K562 (cell line): ENCODE results near the gene CAMK2G. TPM values are rescaled to one million over a fixed set of nuclear protein-coding genes. Genes with fewer than 3 reads are reported as not detected.
A peak's percentile ranks its signal among the peaks of the same experiment; 100 is the strongest.

Experiments
- FOSL1 ChIP-seq: fragments of 200-800 bp; sonication (Bioruptor generic); conservative IDR thresholded peaks from 2 replicates; pipeline ENCODE4 v1.6.1; 2016; ENCODE audit warnings: missing genetic modification characterization, missing compliant biosample characterization
- MAZ ChIP-seq, 2 experiments: fragments of 450-650 bp in 1 of 2; sonication (generic) in 1 of 2; formaldehyde crosslinking; IDR thresholded peaks in 1 of 2; conservative IDR thresholded peaks in 1 of 2; 2 replicates each; pipeline versions ENCODE4 v1.4.0 to v1.5.0; 2020; ENCODE audit warnings: mild to moderate bottlenecking in 1 of 2, missing genetic modification reagents in 1 of 2
- OTX1 ChIP-seq: fragments of 450-650 bp; formaldehyde crosslinking; IDR thresholded peaks from 2 replicates; pipeline ENCODE4 v1.4.0; 2022; ENCODE audit warnings: mild to moderate bottlenecking
- RBM14 ChIP-seq: fragments of 200-400 bp; formaldehyde crosslinking; IDR thresholded peaks from 2 replicates; pipeline ENCODE4 v1.6.1; 2018; ENCODE audit warnings: low read depth, mild to moderate bottlenecking, low read length, moderate library complexity, borderline replicate concordance; ENCODE audit not compliant: insufficient read depth
- SMARCA4 ChIP-seq: fragments of 450-650 bp; IDR thresholded peaks from 2 replicates; pipeline ENCODE4 v1.6.1; 2016
- TAF7 ChIP-seq: fragments of 450-650 bp; IDR thresholded peaks from 2 replicates; pipeline ENCODE4 v1.6.1; 2016; ENCODE audit warnings: missing genetic modification characterization, missing compliant biosample characterization
- TAF9B ChIP-seq: fragments of 450-650 bp; IDR thresholded peaks from 2 replicates; pipeline ENCODE4 v1.6.1; 2018; ENCODE audit warnings: mild to moderate bottlenecking; ENCODE audit not compliant: partially characterized antibody
- ZC3H8 ChIP-seq: fragments of 450-650 bp; IDR thresholded peaks from 2 replicates; pipeline ENCODE4 v1.6.1; 2017
- ZNF133 ChIP-seq: fragments of 250-450 bp; sonication (Bioruptor Pico); IDR thresholded peaks from 2 replicates; pipeline ENCODE4 v1.4.0; 2020; ENCODE audit warnings: mild to moderate bottlenecking
- ZNF197 ChIP-seq: fragments of 200-800 bp; sonication (Bioruptor generic); IDR thresholded peaks from 2 replicates; pipeline ENCODE4 v1.6.1; 2016; ENCODE audit warnings: low read depth, missing genetic modification characterization, missing compliant biosample characterization
- ZNF239 ChIP-seq: fragments of 250-450 bp; sonication (Bioruptor Pico); IDR thresholded peaks from 2 replicates; pipeline ENCODE4 v1.4.0; 2020; ENCODE audit warnings: mild to moderate bottlenecking
- ZNF644 ChIP-seq: fragments of 200-800 bp; sonication (Bioruptor generic); IDR thresholded peaks from 2 replicates; pipeline ENCODE4 v1.6.1; 2016; ENCODE audit warnings: low read depth, missing genetic modification characterization, missing compliant biosample characterization
- polyA plus RNA-seq, 8 experiments: library from polyadenylated mRNA; depleted of rRNA in 4 of 8; stranded (reverse) in 5 of 8; unstranded in 3 of 8; fragments of >200 nt; fragmentation: Nextera tagmentation in 2 of 8; fragmentation: Illumina TruSeq in 1 of 8; extraction: Ambion mirVana in 2 of 8; extraction: Trizol in 1 of 8; gene quantifications; 2 replicates each; pipeline versions ENCODE4 v1.2.1 to v1.2.3, GENCODE V29; 2011 to 2014; ENCODE audit warnings: inconsistent platforms in 1 of 8, missing spikeins in 1 of 8
- total RNA-seq, 7 experiments: library from RNA; depleted of rRNA in 6 of 7; stranded (reverse); fragments of >200 nt in 6 of 7; fragmentation: Illumina TruSeq in 2 of 7; extraction: Trizol in 2 of 7; gene quantifications; 2 replicates each; pipeline versions ENCODE4 v1.2.1 to v1.2.3, GENCODE V29; 2011 to 2021; ENCODE audit warnings: low replicate concordance in 1 of 7
- TF ChIP-seq, protein P1 (sequence below): fragments of 250-450 bp; sonication (Bioruptor Pico); IDR thresholded peaks from 2 replicates; pipeline ENCODE4 v1.8.0; 2022; ENCODE audit warnings: moderate library complexity, mild to moderate bottlenecking, inconsistent platforms
- TF ChIP-seq, protein P2 (sequence below): sonication (generic); formaldehyde crosslinking; IDR thresholded peaks from 2 replicates; pipeline ENCODE4 v1.8.1; 2023; ENCODE audit warnings: mild to moderate bottlenecking, missing genetic modification reagents
- TF ChIP-seq, protein P3 (sequence below): sonication (generic); formaldehyde crosslinking; IDR thresholded peaks from 2 replicates; pipeline ENCODE4 v1.8.0; 2022; ENCODE audit warnings: mild to moderate bottlenecking, missing genetic modification reagents
- TF ChIP-seq, protein P4 (sequence below): fragments of 250-450 bp; sonication (Bioruptor Pico); IDR thresholded peaks from 2 replicates; pipeline ENCODE4 v1.4.0; 2020; ENCODE audit warnings: mild to moderate bottlenecking
- TF ChIP-seq, protein P5 (sequence below): fragments of 450-650 bp; formaldehyde crosslinking; IDR thresholded peaks from 2 replicates; pipeline ENCODE4 v1.4.0; 2020; ENCODE audit warnings: mild to moderate bottlenecking, moderate library complexity
- TF ChIP-seq, protein P6 (sequence below), 2 experiments: fragments of 250-450 bp in 1 of 2; fragments of 450-650 bp in 1 of 2; sonication (Bioruptor Pico) in 1 of 2; IDR thresholded peaks; 2 replicates each; pipeline versions ENCODE4 v1.6.1 to v1.8.0; 2016 to 2021; ENCODE audit warnings: mild to moderate bottlenecking in 2 of 2, moderate library complexity in 2 of 2, missing compliant biosample characterization in 1 of 2, missing genetic modification characterization in 1 of 2

CAMK2G gene
- total and polyA plus RNA-seq, 9 of the 15 experiments (the other 6 are each of a cell fraction or from before 2014, with no cell fraction given), result 9.0 to 37.9 (median 32.6) TPM

DNA sequence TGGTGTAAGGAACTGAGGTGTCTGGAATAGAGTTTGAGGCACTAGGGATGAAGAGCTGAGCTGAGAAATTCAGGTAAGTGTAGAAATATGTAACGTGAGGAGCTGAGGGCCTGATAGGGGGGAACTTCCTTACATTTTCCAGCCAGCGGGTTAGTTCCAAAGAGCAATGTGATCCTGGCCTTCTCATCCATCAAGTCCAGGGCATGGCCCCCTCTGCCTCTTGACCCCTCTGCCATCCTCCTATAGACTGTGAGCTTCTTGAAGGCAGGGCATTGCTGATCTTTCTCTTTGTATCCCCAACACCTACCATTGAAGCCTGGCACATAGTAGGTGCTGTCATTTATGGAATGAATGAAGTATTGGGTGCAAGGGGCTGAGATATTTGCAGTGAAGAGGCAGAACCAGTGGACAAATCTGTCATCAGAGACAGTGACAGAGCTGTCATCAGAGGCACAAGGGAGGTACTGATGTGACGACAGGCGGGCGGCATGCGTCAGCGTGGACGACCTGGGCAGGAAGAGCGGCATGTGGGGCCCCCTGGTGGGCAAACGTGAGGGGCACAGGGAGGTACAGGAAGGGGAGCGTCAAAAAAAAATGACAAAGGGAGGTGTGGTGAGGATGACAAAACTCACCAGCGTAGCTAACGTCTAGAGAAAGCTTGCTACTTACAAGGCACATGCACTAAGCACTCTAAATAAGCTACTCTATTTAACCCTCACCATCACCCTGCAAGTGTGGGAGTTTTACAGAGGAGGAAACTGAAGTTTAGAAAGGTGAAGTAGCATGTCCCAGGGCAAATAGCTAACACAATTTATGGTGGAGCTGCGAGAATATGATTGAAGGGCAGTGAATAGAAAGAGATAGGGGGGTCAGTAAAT, 5.2 kb upstream of the CAMK2G start (continued):
- TF ChIP-seq, protein P1, sequence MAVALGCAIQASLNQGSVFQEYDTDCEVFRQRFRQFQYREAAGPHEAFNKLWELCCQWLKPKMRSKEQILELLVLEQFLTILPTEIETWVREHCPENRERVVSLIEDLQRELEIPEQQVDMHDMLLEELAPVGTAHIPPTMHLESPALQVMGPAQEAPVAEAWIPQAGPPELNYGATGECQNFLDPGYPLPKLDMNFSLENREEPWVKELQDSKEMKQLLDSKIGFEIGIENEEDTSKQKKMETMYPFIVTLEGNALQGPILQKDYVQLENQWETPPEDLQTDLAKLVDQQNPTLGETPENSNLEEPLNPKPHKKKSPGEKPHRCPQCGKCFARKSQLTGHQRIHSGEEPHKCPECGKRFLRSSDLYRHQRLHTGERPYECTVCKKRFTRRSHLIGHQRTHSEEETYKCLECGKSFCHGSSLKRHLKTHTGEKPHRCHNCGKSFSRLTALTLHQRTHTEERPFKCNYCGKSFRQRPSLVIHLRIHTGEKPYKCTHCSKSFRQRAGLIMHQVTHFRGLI, result no peak
- TF ChIP-seq ZNF239 (CRISPR knock-in tag) (no peak), TAF7 (tag) (0 out of 2 replicates have a peak, but pooled peaks have one; percentile 5), ZNF133 (CRISPR knock-in tag) (no peak), OTX1 (CRISPR knock-in tag) (0 out of 2 replicates have a peak, but pooled peaks have one; percentile 32), SMARCA4 (peak; percentile 57), ZC3H8 (peak; percentile 70; the same call in 1 of the 2 replicates), FOSL1 (peak; percentile 81), ZNF197 (CRISPR knock-in tag) (no peak), MAZ (CRISPR knock-in tag; conservative IDR thresholded peaks at IDR 0.05 in 1 of 2, IDR thresholded peaks at IDR 0.05 in 1 of 2) (peak; percentile 44 to 77; a peak in 3 of 4 replicates), RBM14 (no peak), ZNF644 (tag) (no peak), TAF9B (no peak)
- TF ChIP-seq, protein P2, sequence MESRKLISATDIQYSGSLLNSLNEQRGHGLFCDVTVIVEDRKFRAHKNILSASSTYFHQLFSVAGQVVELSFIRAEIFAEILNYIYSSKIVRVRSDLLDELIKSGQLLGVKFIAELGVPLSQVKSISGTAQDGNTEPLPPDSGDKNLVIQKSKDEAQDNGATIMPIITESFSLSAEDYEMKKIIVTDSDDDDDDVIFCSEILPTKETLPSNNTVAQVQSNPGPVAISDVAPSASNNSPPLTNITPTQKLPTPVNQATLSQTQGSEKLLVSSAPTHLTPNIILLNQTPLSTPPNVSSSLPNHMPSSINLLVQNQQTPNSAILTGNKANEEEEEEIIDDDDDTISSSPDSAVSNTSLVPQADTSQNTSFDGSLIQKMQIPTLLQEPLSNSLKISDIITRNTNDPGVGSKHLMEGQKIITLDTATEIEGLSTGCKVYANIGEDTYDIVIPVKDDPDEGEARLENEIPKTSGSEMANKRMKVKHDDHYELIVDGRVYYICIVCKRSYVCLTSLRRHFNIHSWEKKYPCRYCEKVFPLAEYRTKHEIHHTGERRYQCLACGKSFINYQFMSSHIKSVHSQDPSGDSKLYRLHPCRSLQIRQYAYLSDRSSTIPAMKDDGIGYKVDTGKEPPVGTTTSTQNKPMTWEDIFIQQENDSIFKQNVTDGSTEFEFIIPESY (CRISPR knock-in tag), result no peak
- TF ChIP-seq, protein P3, sequence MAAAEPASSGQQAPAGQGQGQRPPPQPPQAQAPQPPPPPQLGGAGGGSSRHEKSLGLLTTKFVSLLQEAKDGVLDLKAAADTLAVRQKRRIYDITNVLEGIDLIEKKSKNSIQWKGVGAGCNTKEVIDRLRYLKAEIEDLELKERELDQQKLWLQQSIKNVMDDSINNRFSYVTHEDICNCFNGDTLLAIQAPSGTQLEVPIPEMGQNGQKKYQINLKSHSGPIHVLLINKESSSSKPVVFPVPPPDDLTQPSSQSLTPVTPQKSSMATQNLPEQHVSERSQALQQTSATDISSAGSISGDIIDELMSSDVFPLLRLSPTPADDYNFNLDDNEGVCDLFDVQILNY (CRISPR knock-in tag), result no peak; the same call in 1 of the 2 replicates
- TF ChIP-seq, protein P4, sequence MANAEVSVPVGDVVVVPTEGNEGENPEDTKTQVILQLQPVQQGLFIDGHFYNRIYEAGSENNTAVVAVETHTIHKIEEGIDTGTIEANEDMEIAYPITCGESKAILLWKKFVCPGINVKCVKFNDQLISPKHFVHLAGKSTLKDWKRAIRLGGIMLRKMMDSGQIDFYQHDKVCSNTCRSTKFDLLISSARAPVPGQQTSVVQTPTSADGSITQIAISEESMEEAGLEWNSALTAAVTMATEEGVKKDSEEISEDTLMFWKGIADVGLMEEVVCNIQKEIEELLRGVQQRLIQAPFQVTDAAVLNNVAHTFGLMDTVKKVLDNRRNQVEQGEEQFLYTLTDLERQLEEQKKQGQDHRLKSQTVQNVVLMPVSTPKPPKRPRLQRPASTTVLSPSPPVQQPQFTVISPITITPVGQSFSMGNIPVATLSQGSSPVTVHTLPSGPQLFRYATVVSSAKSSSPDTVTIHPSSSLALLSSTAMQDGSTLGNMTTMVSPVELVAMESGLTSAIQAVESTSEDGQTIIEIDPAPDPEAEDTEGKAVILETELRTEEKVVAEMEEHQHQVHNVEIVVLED (CRISPR knock-in tag), result peak; percentile 27; the same call in 1 of the 2 replicates
- TF ChIP-seq, protein P5, sequence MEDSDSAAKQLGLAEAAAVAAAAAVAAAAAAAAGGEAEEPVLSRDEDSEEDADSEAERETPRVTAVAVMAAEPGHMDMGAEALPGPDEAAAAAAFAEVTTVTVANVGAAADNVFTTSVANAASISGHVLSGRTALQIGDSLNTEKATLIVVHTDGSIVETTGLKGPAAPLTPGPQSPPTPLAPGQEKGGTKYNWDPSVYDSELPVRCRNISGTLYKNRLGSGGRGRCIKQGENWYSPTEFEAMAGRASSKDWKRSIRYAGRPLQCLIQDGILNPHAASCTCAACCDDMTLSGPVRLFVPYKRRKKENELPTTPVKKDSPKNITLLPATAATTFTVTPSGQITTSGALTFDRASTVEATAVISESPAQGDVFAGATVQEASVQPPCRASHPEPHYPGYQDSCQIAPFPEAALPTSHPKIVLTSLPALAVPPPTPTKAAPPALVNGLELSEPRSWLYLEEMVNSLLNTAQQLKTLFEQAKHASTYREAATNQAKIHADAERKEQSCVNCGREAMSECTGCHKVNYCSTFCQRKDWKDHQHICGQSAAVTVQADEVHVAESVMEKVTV (CRISPR knock-in tag), result peak; percentile 98
- TF ChIP-seq, protein P6, sequence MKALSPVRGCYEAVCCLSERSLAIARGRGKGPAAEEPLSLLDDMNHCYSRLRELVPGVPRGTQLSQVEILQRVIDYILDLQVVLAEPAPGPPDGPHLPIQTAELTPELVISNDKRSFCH (CRISPR knock-in tag; IDR thresholded peaks at IDR 0.05), result no peak
- TF ChIP-seq, protein P6 (tag; IDR thresholded peaks at IDR 0.05), result no peak; the same call in none of the 2 replicates
